ENCODE measurements around the gene TRIM25.

TRIM25 gene

DNA sequence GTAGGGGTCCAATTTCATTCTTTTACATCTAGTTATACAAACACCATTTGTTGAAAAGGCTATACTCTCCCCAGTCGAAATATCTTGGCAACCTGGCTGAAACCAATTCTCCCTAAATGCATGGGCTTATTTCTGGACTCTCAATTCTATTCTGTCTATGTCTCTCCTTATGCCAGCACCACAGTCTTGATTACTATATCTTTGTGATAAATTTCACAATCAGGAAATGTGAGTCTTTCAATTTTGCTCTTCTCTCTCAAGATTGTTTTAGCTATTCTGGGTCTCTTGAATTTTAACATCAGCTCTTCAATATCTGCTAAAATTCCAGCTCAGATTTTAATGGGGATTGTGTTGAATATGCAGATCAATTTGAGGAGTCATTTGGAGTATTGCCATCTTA lies 5.9 kb upstream of the TRIM25 start:
- Histone ChIP-seq H3K4ac (ENCODE audit: low read depth, low read length) (no peak overlapping the region), H3K27ac (ENCODE audit: low read depth, low read length) (no peak overlapping the region), H2BK5ac (ENCODE audit: low read length) (no peak overlapping the region), H3K27me3 (ENCODE audit: insufficient read depth, low read length, poor library complexity) (peaks cover 4% of the 10 kb centered on the region), H3K79me2 (ENCODE audit: control insufficient read depth, insufficient read depth, low read length) (no peaks in the 10 kb centered on the region), H3K4me3 (ENCODE audit: low read length) (no peak overlapping the region), H3K79me1 (ENCODE audit: low read length) (no peaks in the 10 kb centered on the region), H3K4me1 (ENCODE audit: control insufficient read depth, low read depth, low read length) (no peaks in the 10 kb centered on the region), H2BK15ac (replicated peaks; ENCODE audit: low read depth) (no peak overlapping the region), H4K5ac (ENCODE audit: low read length) (no peak overlapping the region), H3K9ac (ENCODE audit: low read length) (no peak overlapping the region), H3K23ac (ENCODE audit: low read length) (no peak overlapping the region), H3K56ac (ENCODE audit: low read length) (no peak overlapping the region), H4K8ac (ENCODE audit: low read depth, low read length) (no peak overlapping the region), H3K18ac (ENCODE audit: low read length) (no peak overlapping the region), H3K36me3 (ENCODE audit: control insufficient read depth, insufficient read depth, low read length) (no peaks in the 10 kb centered on the region), H2AK5ac (ENCODE audit: low read length) (no peak overlapping the region), H2BK120ac (ENCODE audit: low read depth, low read length) (no peak overlapping the region), H3K4me2 (ENCODE audit: low read length) (no peak overlapping the region)
- WGBS (ENCODE audit: extremely low coverage, insufficient coverage, low lambda C conversion rate) = no CpG with 5 or more reads among the region's 1 CpG
- no peak for DNase-seq

DNA sequence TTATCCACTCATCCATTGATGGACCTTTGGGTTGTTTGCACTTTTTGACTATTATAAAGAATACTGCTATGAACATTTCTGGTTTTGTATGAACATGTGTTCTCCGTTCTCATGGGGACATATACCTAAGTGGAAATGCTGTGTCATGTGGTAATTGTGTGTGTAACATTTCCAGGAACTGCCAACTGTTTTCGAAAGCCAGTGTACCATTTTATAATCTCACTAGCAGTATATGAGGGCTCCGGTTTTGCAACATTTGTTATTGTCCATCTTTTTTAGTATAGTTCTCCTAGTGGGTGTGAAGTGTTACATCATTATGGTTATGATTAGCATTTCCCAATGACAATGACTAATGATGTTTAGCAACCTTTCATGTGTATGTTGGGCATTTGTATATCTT lies 5.1 kb upstream of the TRIM25 start:
- Histone ChIP-seq H4K8ac (ENCODE audit: low read depth, low read length) (no peak overlapping the region), H3K4ac (ENCODE audit: low read depth, low read length) (no peak overlapping the region), H3K9ac (ENCODE audit: low read length) (no peak overlapping the region), H3K27me3 (ENCODE audit: insufficient read depth, low read length, poor library complexity) (peaks cover 4% of the 10 kb centered on the region), H3K4me3 (ENCODE audit: low read length) (no peak overlapping the region), H2BK120ac (ENCODE audit: low read depth, low read length) (no peak overlapping the region), H3K18ac (ENCODE audit: low read length) (no peak overlapping the region), H3K23ac (ENCODE audit: low read length) (no peak overlapping the region), H2BK15ac (replicated peaks; ENCODE audit: low read depth) (no peak overlapping the region), H2BK5ac (ENCODE audit: low read length) (no peak overlapping the region), H3K79me2 (ENCODE audit: control insufficient read depth, insufficient read depth, low read length) (no peaks in the 10 kb centered on the region), H3K36me3 (ENCODE audit: control insufficient read depth, insufficient read depth, low read length) (no peaks in the 10 kb centered on the region), H3K56ac (ENCODE audit: low read length) (no peak overlapping the region), H2AK5ac (ENCODE audit: low read length) (no peak overlapping the region), H3K4me2 (ENCODE audit: low read length) (no peak overlapping the region), H3K79me1 (ENCODE audit: low read length) (no peaks in the 10 kb centered on the region), H3K27ac (ENCODE audit: low read depth, low read length) (no peak overlapping the region), H4K5ac (ENCODE audit: low read length) (no peak overlapping the region), H3K4me1 (ENCODE audit: control insufficient read depth, low read depth, low read length) (no peaks in the 10 kb centered on the region)
- no CpG with 5 or more reads among the region's 3 CpGs for WGBS (ENCODE audit: extremely low coverage, insufficient coverage, low lambda C conversion rate)
- no peak for DNase-seq

DNA sequence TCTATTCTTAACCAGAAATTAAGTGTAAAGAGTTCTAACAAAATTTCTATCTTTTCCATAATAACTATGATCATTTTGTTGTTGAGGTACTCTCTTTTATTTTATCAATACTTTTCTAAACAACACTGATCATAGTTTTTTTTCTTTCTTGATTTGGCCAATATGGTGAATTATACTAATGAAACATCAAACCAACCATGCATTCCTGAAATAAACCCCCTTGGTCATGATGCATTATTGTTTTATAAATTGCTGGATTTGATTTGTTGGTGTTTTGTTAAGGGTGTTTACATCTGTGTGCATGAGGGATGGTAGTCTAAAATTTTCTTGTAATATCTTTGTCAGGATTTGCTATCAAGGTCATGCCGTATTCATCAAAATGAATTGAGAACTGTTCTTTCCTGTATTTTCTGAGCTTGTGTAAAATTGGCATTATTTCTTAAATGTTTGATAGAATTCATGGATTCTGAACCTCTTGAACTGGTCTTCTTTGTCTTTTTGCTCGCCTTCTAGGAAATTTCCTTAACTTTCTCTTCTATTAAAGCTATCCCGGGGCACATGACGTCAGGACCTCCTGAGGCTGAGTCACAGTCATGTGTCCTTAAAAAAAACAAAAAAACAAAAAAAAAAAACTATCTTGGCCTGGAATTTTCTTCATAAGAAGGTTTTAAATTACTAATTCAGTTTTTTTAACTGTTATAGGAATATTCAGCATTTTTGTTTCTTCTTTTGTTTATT lies 3.9 kb upstream of the TRIM25 start:
- no peaks in the 10 kb centered on the region for H3K79me2 ChIP-seq (ENCODE audit: control insufficient read depth, insufficient read depth, low read length)
- H3K9ac ChIP-seq (ENCODE audit: low read length) = no peak overlapping the region
- no peak overlapping the region for H4K8ac ChIP-seq (ENCODE audit: low read depth, low read length)
- H3K4ac ChIP-seq (ENCODE audit: low read depth, low read length) = no peak overlapping the region
- no peaks in the 10 kb centered on the region for H3K79me1 ChIP-seq (ENCODE audit: low read length)
- no peak overlapping the region for H2BK120ac ChIP-seq (ENCODE audit: low read depth, low read length)
- no peak overlapping the region for H4K5ac ChIP-seq (ENCODE audit: low read length)
- H3K27me3 ChIP-seq (ENCODE audit: insufficient read depth, low read length, poor library complexity) = peaks cover 4% of the 10 kb centered on the region
- no peak for DNase-seq
- no CpG with 5 or more reads among the region's 4 CpGs for WGBS (ENCODE audit: extremely low coverage, insufficient coverage, low lambda C conversion rate)
- no peak overlapping the region for H2BK15ac ChIP-seq (replicated peaks; ENCODE audit: low read depth)
- no peak overlapping the region for H3K4me2 ChIP-seq (ENCODE audit: low read length)
- H3K4me1 ChIP-seq (ENCODE audit: control insufficient read depth, low read depth, low read length) = no peaks in the 10 kb centered on the region
- no peaks in the 10 kb centered on the region for H3K36me3 ChIP-seq (ENCODE audit: control insufficient read depth, insufficient read depth, low read length)
- H3K56ac ChIP-seq (ENCODE audit: low read length) = no peak overlapping the region
- H3K18ac ChIP-seq (ENCODE audit: low read length) = no peak overlapping the region
- no peak overlapping the region for H3K23ac ChIP-seq (ENCODE audit: low read length)
- no peak overlapping the region for H3K4me3 ChIP-seq (ENCODE audit: low read length)
- no peak overlapping the region for H3K27ac ChIP-seq (ENCODE audit: low read depth, low read length)
- no peak overlapping the region for H2AK5ac ChIP-seq (ENCODE audit: low read length)
- H2BK5ac ChIP-seq (ENCODE audit: low read length) = no peak overlapping the region

GRCh38 chr17:56914581-56915273 lies 878 bp upstream of the TRIM25 start:
- H2AK5ac ChIP-seq (ENCODE audit: low read length) = no peak overlapping the region
- H2BK120ac ChIP-seq (ENCODE audit: low read depth, low read length) = no peak overlapping the region
- H3K4me3 ChIP-seq (ENCODE audit: low read length) = peak overlapping the region; percentile 11
- peak overlapping the region; percentile 78 for H3K9ac ChIP-seq (ENCODE audit: low read length)
- no peak overlapping the region for H3K18ac ChIP-seq (ENCODE audit: low read length)
- H3K4me1 ChIP-seq (ENCODE audit: control insufficient read depth, low read depth, low read length) = no peaks in the 10 kb centered on the region
- H3K4ac ChIP-seq (ENCODE audit: low read depth, low read length) = no peak overlapping the region
- no peaks in the 10 kb centered on the region for H3K36me3 ChIP-seq (ENCODE audit: control insufficient read depth, insufficient read depth, low read length)
- H3K79me1 ChIP-seq (ENCODE audit: low read length) = no peaks in the 10 kb centered on the region
- H3K79me2 ChIP-seq (ENCODE audit: control insufficient read depth, insufficient read depth, low read length) = no peaks in the 10 kb centered on the region
- H4K5ac ChIP-seq (ENCODE audit: low read length) = no peak overlapping the region
- H3K23ac ChIP-seq (ENCODE audit: low read length) = no peak overlapping the region
- WGBS (ENCODE audit: extremely low coverage, insufficient coverage, low lambda C conversion rate) = no CpG with 5 or more reads among the region's 14 CpGs
- H2BK5ac ChIP-seq (ENCODE audit: low read length) = no peak overlapping the region
- H3K56ac ChIP-seq (ENCODE audit: low read length) = peak overlapping the region; percentile 4
- H3K4me2 ChIP-seq (ENCODE audit: low read length) = peak overlapping the region; percentile 9
- no peak overlapping the region for H3K27ac ChIP-seq (ENCODE audit: low read depth, low read length)
- peaks cover 4% of the 10 kb centered on the region for H3K27me3 ChIP-seq (ENCODE audit: insufficient read depth, low read length, poor library complexity)
- no peak for DNase-seq
- no peak overlapping the region for H4K8ac ChIP-seq (ENCODE audit: low read depth, low read length)
- no peak overlapping the region for H2BK15ac ChIP-seq (replicated peaks; ENCODE audit: low read depth)

DNA sequence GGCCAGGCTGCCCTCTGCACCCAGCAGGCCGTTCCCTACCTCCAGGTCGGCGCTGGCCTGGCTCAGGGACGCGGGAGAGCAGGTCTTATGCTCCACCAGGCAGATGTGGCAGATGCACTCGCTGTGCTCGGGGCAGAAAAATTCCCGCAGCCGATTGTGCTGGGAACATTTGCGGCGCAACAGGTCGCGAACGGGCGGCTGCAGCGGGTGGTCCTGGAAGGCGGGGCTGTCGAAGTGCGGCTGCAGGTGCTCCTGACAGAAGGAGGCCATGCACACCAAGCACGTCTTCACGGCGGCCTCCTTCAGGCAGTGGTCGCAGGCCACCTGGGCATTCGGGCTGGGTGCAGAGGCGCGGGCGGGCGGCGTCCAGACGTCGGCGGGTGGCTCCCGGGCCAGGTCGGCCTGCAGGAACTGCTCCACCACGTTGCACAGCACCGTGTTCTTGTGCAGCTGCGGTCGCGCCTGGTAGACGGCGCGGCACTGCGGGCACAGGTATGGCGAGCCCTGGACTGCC lies 439 bp downstream of the TRIM25 start:
- H3K4me1 ChIP-seq (ENCODE audit: control insufficient read depth, low read depth, low read length) = no peaks in the 10 kb centered on the region
- peak overlapping the region; percentile 79 for H3K9ac ChIP-seq (ENCODE audit: low read length)
- H4K8ac ChIP-seq (ENCODE audit: low read depth, low read length) = no peak overlapping the region
- no peak overlapping the region for H4K5ac ChIP-seq (ENCODE audit: low read length)
- H2BK5ac ChIP-seq (ENCODE audit: low read length) = no peak overlapping the region
- no peak overlapping the region for H3K18ac ChIP-seq (ENCODE audit: low read length)
- no peak overlapping the region for H3K27ac ChIP-seq (ENCODE audit: low read depth, low read length)
- peak overlapping the region; percentile 51 for H3K4me3 ChIP-seq (ENCODE audit: low read length)
- no peak overlapping the region for H2BK15ac ChIP-seq (replicated peaks; ENCODE audit: low read depth)
- H2BK120ac ChIP-seq (ENCODE audit: low read depth, low read length) = no peak overlapping the region
- peak overlapping the region; percentile 92 for H3K56ac ChIP-seq (ENCODE audit: low read length)
- H3K23ac ChIP-seq (ENCODE audit: low read length) = no peak overlapping the region
- DNase-seq = peak; percentile 35
- peaks cover 4% of the 10 kb centered on the region for H3K27me3 ChIP-seq (ENCODE audit: insufficient read depth, low read length, poor library complexity)
- no CpG with 5 or more reads among the region's 44 CpGs for WGBS (ENCODE audit: extremely low coverage, insufficient coverage, low lambda C conversion rate)
- no peaks in the 10 kb centered on the region for H3K79me1 ChIP-seq (ENCODE audit: low read length)
- H2AK5ac ChIP-seq (ENCODE audit: low read length) = no peak overlapping the region
- H3K36me3 ChIP-seq (ENCODE audit: control insufficient read depth, insufficient read depth, low read length) = no peaks in the 10 kb centered on the region
- peak overlapping the region; percentile 78 for H3K4me2 ChIP-seq (ENCODE audit: low read length)
- H3K4ac ChIP-seq (ENCODE audit: low read depth, low read length) = no peak overlapping the region
- no peaks in the 10 kb centered on the region for H3K79me2 ChIP-seq (ENCODE audit: control insufficient read depth, insufficient read depth, low read length)

Data from mesendoderm (in vitro differentiated cells).